Natural killer cell (primary cell): ENCODE results near the gene BBC3. TPM values are rescaled to one million over a fixed set of nuclear protein-coding genes. Genes with fewer than 3 reads are reported as not detected.

Experiments used
- ATAC-seq, 3 donors: fragments of 150-1000 bp in 2 of 3; fragments of 200-7000 bp in 1 of 3; cut with Tn5 transposase; 1 replicate in 1 of 3; 2 replicates in 2 of 3; pipeline ENCODE4 v1.10.0; 2021; ENCODE audit warnings: mild to moderate bottlenecking in 2 of 3, moderate library complexity in 2 of 3
- DNase-seq, 2 donors: peaks; one replicate each; pipeline versions ENCODE4 v3.0.0 to v3.0.0-alpha.2; 2013 to 2021; ENCODE audit warnings: mixed read lengths in 1 of 2
- H3K27ac ChIP-seq: one replicate; pipeline ENCODE4 v1.5.1; 2013; ENCODE audit warnings: mild to moderate bottlenecking, low read length
- H3K27me3 ChIP-seq: one replicate; pipeline ENCODE4 v1.6.1; 2013; ENCODE audit warnings: low read length; ENCODE audit not compliant: control insufficient read depth, insufficient read depth
- H3K36me3 ChIP-seq: one replicate; pipeline ENCODE4 v1.6.1; 2013; ENCODE audit warnings: low read length; ENCODE audit not compliant: control insufficient read depth, insufficient read depth
- H3K4me1 ChIP-seq: one replicate; pipeline ENCODE4 v1.6.1; 2013; ENCODE audit warnings: low read length; ENCODE audit not compliant: control insufficient read depth, insufficient read depth
- H3K4me3 ChIP-seq: one replicate; pipeline ENCODE4 v1.5.1; 2013; ENCODE audit warnings: low read length
- H3K9me3 ChIP-seq: one replicate; pipeline ENCODE4 v1.6.1; 2013; ENCODE audit warnings: low read length; ENCODE audit not compliant: control insufficient read depth, insufficient read depth
- H3K27ac Mint-ChIP-seq, 2 donors: one replicate each; pipeline ENCODE4 v1.8.0; 2022; ENCODE audit warnings: mild to moderate bottlenecking in 2 of 2, mixed read lengths in 2 of 2, moderate library complexity in 1 of 2
- H3K27me3 Mint-ChIP-seq, 2 donors: one replicate each; pipeline ENCODE4 v1.8.0; 2022; ENCODE audit warnings: low read depth in 2 of 2, mixed read lengths in 2 of 2
- H3K36me3 Mint-ChIP-seq: one replicate; pipeline ENCODE4 v1.8.0; 2022; ENCODE audit warnings: mixed read lengths
- H3K4me1 Mint-ChIP-seq, 2 donors: one replicate each; pipeline ENCODE4 v1.8.0; 2022; ENCODE audit warnings: mixed read lengths in 2 of 2
- H3K4me3 Mint-ChIP-seq: one replicate; pipeline ENCODE4 v1.8.0; 2022; ENCODE audit warnings: mild to moderate bottlenecking, moderate library complexity, mixed read lengths
- H3K9me3 Mint-ChIP-seq, 2 donors: one replicate each; pipeline ENCODE4 v1.8.0; 2022; ENCODE audit warnings: mixed read lengths in 2 of 2
- CTCF ChIP-seq: fragments of 200-600 bp; IDR thresholded peaks from one replicate; pipeline ENCODE4 v1.8.0; 2022; ENCODE audit warnings: antibody characterized with exemption
- WGBS: methylation state at CpG from one replicate; pipeline ENCODE4 v1.1.7; 2013; ENCODE audit warnings: missing lambda C conversion rate; ENCODE audit not compliant: insufficient coverage; 5-methylcytosine and 5-hydroxymethylcytosine counted together
- intact Hi-C: fragments of 100-400 bp; cut with micrococcal nuclease; formaldehyde crosslinking; loops from one replicate; pipeline ENCODE4 v1.14.2; 2022
- total RNA-seq, 4 donors: library from RNA; stranded (reverse); fragments of 120-200 nt in 1 of 4; gene quantifications; one replicate each; pipeline versions ENCODE4 v1.2.3 to v1.2.4, GENCODE V29; 2013 to 2022

BBC3 gene
- total RNA-seq, 3 donors from 2014 or later (not counting 1 experiment from before 2014, with no cell fraction given): 39.9 to 45.1 (median 43.9) TPM

GRCh38 chr19:47221890-47222289 lies 9.1 kb downstream of the BBC3 start:
- no peaks in the 10 kb centered on the region for H3K27me3 Mint-ChIP-seq
- H3K36me3 Mint-ChIP-seq: no peaks in the 10 kb centered on the region
- peaks cover 14% of the 10 kb centered on the region for H3K4me1 ChIP-seq

GRCh38 chr19:47221080-47221841 lies 9.7 kb downstream of the BBC3 start:
- H3K4me1 ChIP-seq: peaks cover 8% of the 10 kb centered on the region
- Mint-ChIP-seq H3K27ac (no peak overlapping the region), H3K4me1 (peaks cover 6% of the 10 kb centered on the region in 2 donors), H3K27me3 (no peaks in the 10 kb centered on the region), H3K9me3 (no peaks in the 10 kb centered on the region), H3K4me3 (no peak overlapping the region), H3K36me3 (no peaks in the 10 kb centered on the region)
- no peak for ATAC-seq
- no peaks in the 10 kb centered on the region for H3K9me3 ChIP-seq
- intact Hi-C loops: no loop called here
- no peak for TF ChIP-seq CTCF
- H3K4me3 ChIP-seq: no peak overlapping the region
- H3K36me3 ChIP-seq: peaks cover 20% of the 10 kb centered on the region
- DNase-seq: no peak
- H3K27ac ChIP-seq: no peak overlapping the region
- H3K27me3 ChIP-seq: no peaks in the 10 kb centered on the region
- WGBS: 93% methylated on average over 32 of the region's 33 CpGs

More at GRCh38 chr19:47221890-47222289, 9.1 kb downstream of the BBC3 start:
- H3K4me3 Mint-ChIP-seq: no peak overlapping the region
- H3K27ac Mint-ChIP-seq: no peak overlapping the region
- no peaks in the 10 kb centered on the region for H3K9me3 Mint-ChIP-seq
- H3K27me3 ChIP-seq: no peaks in the 10 kb centered on the region
- ATAC-seq (no peak), DNase-seq (no peak)
- H3K4me1 Mint-ChIP-seq: peaks cover 6 to 9% of the 10 kb centered on the region in 2 donors
- peaks cover 20% of the 10 kb centered on the region for H3K36me3 ChIP-seq
- no peak overlapping the region for H3K27ac ChIP-seq
- TF ChIP-seq CTCF: no peak
- 98% methylated on average over 11 of the region's 11 CpGs for WGBS
- intact Hi-C loops: no loop called here
- no peak overlapping the region for H3K4me3 ChIP-seq
- no peaks in the 10 kb centered on the region for H3K9me3 ChIP-seq

- no peak for TF ChIP-seq CTCF
- peaks cover 3% of the 10 kb centered on the region for H3K36me3 ChIP-seq
- Mint-ChIP-seq H3K4me1 (peaks cover 5% of the 10 kb centered on the region in 2 donors), H3K27me3 (no peaks in the 10 kb centered on the region), H3K36me3 (no peaks in the 10 kb centered on the region), H3K4me3 (no peak overlapping the region), H3K27ac (no peak overlapping the region), H3K9me3 (no peaks in the 10 kb centered on the region)
- 82% methylated on average over 5 of the region's 5 CpGs for WGBS
- no peaks in the 10 kb centered on the region for H3K27me3 ChIP-seq
- no peak overlapping the region for H3K4me3 ChIP-seq
- no peak overlapping the region for H3K27ac ChIP-seq
- ATAC-seq (no peak), DNase-seq (no peak)
- intact Hi-C loops: no loop called here
- peaks cover 7% of the 10 kb centered on the region for H3K4me1 ChIP-seq
- no peaks in the 10 kb centered on the region for H3K9me3 ChIP-seq
These were observed 15.4 kb downstream of the BBC3 start for GRCh38 chr19:47215581-47215980.
